CD4-positive, alpha-beta T cell treated with Interleukin-6 at 100 ng/mL for 8 hours (primary cell): ENCODE measurements around the gene PDE6H.

ENCODE experiments used
- DNase-seq: peaks from one replicate; pipeline ENCODE4 v3.0.0-alpha.2; 2020; ENCODE audit warnings: mixed read lengths, low spot score

PDE6H gene

GRCh38 chr12:14975457-14975856 lies 2.6 kb downstream of the PDE6H start:
- no peak for DNase-seq

- DNase-seq: no peak
These were observed 3.8 kb downstream of the PDE6H start for GRCh38 chr12:14976658-14977057.

DNA sequence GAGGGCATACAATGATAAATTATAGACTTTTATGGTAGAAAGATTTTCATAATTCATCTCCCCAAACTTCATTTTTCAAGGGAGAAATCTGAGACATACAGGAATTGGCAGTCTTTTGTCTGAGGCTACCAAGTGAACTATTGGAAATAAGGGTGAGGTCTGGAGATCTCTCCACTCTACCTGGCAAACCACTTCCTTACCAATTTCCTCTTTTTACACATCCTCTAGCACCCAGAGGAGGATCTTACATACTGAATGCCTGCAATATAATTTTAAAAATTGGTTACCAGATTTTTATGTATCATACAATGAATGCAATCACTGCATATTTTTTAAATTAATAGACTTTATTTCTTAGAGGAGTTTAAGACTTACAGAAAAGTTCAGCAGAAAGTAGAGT lies 6.6 kb downstream of the PDE6H start:
- no peak for DNase-seq

GRCh38 chr12:14981049-14981448 lies 8.2 kb downstream of the PDE6H start:
- no peak for DNase-seq

- no peak for DNase-seq
These were observed 9.7 kb downstream of the PDE6H start for GRCh38 chr12:14982562-14982961.

GRCh38 chr12:14982991-14983390 lies 10.1 kb downstream of the PDE6H start:
- no peak for DNase-seq

DNA sequence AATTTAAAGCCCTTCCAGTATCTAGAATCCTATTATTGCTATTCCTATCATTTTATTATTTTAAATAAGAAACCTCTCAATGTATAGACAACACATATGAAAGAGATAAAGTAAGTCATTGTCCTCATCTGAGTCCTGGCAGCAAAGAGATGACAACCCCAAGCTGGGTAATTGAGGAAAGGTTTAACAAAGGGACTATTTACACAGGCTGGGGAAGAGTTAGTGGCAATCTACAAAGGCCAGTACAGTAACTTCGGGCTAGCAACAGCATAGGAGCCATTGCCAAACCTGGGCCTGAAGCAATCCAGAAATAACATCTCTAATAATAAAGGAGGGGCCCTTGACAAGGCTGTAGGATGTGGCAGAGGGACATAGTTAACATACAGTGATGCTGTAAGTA lies 11.2 kb downstream of the PDE6H start:
- DNase-seq: no peak

- DNase-seq: no peak
These were observed 12.0 kb downstream of the PDE6H start for GRCh38 chr12:14984766-14985285.

- no peak for DNase-seq
These were observed 13.6 kb downstream of the PDE6H start for GRCh38 chr12:14986449-14986848.

DNA sequence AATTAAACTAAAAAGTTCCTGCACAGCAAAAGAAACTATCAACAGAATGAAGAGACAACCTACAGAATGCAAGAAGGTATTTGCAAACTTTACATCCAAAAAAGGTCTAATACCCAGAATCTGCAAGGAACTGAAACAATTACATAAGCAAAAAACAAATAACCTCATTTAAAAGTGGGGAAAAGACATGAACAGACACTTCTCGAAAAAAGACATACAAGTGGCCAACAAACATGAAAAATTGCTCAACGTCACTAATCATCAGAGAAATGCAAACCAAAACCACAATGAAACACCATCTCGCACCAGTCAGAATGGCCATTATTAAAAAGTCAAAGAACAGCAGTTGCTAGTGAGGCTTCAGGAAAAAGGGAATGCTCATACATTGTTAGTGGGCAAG lies 15.2 kb downstream of the PDE6H start:
- no peak for DNase-seq

GRCh38 chr12:14989790-14990189 lies 16.9 kb downstream of the PDE6H start:
- DNase-seq: no peak

GRCh38 chr12:14991069-14991468 lies 18.2 kb downstream of the PDE6H start:
- no peak for DNase-seq

GRCh38 chr12:14992673-14993072 lies 19.8 kb downstream of the PDE6H start:
- DNase-seq: no peak

DNA sequence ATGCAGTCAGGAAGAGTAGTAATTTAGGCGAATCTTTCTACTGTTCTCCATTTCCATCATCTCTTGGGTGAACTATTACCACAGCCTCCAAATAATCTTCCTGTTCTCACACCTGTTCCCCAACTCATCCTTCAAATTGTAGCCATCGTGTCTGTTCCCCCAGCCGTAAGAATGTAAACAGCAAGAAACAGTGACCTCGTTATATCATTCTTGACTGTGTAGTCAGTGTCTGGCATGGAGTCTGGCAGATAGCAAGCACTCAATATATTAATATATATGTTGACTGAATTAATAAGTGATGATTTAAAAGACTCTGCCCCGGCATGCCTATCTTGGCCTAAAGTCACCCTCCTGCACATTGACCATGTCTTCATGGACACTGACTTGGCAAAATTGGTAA lies 20.3 kb downstream of the PDE6H start:
- no peak for DNase-seq

- no peak for DNase-seq
These were observed 20.9 kb downstream of the PDE6H start for GRCh38 chr12:14993537-14994266.

DNA sequence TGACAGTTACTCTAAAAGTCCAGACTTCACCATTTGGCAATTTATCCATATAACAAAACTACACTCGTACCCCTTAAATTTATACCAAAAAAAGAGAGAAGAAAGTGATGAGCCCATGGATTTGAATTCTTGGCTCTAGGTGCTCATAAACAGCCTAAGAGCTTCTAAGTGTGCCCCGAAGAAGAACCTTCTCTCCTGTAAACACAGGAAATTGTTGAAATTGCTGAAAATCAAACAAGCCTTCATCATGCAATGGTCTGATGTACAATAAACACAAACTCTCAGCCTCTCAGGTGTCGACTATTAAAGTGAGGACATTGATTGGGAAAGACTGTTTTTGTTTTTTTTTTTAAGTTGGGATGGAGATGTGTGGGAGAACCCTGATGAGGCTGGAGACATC lies 21.8 kb downstream of the PDE6H start:
- peak; percentile 8 for DNase-seq

- peak; percentile 40 for DNase-seq
These were observed 23.0 kb downstream of the PDE6H start for GRCh38 chr12:14995583-14996425.

DNA sequence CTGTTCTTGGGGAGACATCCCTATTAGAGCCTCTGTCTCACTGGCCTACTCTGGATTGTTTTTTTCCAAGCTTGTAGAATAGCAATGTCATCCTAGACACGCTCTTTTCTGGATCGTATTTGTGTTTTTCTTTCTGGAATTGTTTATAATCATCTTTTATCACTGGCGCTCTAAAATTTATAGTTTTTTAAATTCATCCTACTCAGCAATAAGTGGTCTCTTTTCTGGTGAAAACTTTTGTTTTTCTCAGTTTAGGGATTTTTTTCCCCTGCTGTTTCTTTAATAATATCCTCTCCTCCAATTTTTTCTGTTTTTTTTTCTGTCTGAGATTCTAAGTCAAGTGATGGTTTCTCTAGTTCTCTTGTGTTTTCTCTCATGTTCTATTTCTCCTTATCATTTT lies 25.2 kb downstream of the PDE6H start:
- no peak for DNase-seq

DNA sequence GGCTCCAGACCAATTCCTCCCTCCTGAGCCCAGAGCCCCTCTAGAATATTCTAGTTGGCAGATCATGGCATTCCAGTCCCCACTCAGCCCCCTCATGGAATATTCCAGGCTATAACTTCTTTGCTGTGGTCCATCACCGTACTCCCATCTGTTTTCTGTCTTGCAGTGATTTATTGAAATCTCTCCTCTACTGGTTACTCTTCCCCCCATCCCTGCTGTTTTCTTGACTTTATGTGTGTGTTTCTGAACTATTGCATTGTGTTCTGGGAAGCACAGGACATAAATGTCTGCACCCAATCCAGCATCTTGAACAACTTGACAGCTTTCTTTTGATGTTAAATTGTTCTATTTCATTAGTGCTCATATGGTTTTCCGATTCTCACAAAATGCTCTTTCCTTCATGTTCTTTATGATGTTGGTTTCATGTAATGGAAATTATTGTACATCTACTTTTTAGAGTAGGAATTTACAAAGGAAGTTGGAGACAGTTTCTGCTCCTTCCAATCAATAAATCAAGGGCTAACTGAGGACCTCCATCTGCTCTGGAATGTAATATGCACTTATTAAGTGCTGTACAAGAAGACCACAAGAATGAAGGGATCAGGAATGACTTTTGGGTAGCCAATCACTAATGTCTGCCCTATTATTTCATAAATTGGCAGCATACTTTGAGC lies 26.3 kb downstream of the PDE6H start:
- no peak for DNase-seq

GRCh38 chr12:14999695-15000365 lies 27.0 kb downstream of the PDE6H start:
- no peak for DNase-seq

DNA sequence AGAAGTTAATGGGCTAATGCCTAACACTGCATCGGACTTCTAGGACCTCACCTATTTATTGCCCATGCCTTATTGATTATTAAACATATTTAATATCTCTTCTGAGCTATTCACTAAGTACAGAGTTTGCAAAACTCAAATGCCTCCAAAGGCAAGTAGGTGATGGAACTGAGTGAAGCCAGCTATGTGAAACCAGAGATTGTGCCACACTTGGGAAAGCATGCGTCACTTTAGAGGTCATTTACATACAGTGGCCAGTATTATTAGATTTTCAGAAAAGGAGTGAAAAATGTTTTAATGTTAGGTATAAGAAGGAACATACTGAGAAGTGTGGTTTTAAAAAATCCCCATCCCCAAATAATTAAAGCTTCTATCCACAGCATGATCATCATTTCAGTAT lies 27.7 kb downstream of the PDE6H start:
- no peak for DNase-seq

DNA sequence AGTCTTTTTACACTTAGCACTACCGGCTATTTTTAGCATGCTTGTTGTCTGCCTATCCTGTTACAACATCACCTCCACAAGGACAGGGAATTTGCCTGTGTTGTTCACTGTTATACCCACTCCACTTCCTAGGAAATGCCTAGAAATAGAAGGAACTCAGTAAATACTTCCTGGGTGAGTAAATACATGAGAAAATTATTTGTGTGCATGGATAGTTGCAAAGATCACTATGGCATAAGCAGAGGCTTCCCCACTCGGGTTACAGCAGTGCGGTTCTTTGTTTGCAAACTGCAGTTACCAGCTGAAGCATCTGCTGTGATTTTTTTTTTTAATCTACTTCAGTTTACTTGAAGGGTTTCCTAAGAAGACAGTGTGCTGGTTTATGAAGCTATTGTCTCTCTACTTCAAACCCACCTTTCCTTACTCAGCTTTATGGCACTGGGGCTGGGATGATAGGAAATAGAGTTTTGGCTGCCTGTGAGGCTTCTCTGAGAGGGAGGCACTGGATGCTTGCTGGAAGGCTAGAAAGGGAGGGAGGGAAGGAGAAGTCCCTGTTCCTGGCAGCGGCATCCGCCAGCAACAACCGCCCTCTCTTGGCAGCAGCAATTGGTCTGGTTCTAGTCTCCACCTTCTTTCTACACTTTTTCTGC lies 29.0 kb downstream of the PDE6H start:
- no peak for DNase-seq
